IPS-18c (cell line): ENCODE measurements around the gene ENDOD1.
"Not testable (repeated sequence)": the region's sequence is repeated elsewhere in the genome, so short reads cannot be mapped to it uniquely, and the experiment has no call there.

Experiments
- H3K4me3 ChIP-seq: 2 replicates; pipeline ENCODE4 v1.7.0; 2013; ENCODE audit warnings: low read depth, mild to moderate bottlenecking, low read length, moderate library complexity; ENCODE audit not compliant: insufficient read depth
- H3K9me3 ChIP-seq: one replicate; pipeline ENCODE4 v1.6.1; 2013; ENCODE audit warnings: mild to moderate bottlenecking, low read length, moderate library complexity; ENCODE audit not compliant: control insufficient read depth, insufficient read depth

The ENDOD1 gene

GRCh38 chr11:95119361-95120060, 29.9 kb downstream of the ENDOD1 start:
- Histone ChIP-seq H3K4me3 (no peak overlapping the region), H3K9me3 (no peaks in the 10 kb centered on the region)

- Histone ChIP-seq H3K9me3 (no peaks in the 10 kb centered on the region), H3K4me3 (no peak overlapping the region)
Observed at GRCh38 chr11:95121698-95122097, 32.1 kb downstream of the ENDOD1 start.

GRCh38 chr11:95123556-95123955, 33.9 kb downstream of the ENDOD1 start:
- H3K9me3 ChIP-seq: no peaks in the 10 kb centered on the region
- H3K4me3 ChIP-seq: no peak overlapping the region

GRCh38 chr11:95128602-95129001, 39.0 kb downstream of the ENDOD1 start:
- Histone ChIP-seq H3K9me3 (no peaks in the 10 kb centered on the region), H3K4me3 (no peak overlapping the region)

GRCh38 chr11:95132956-95133355, 43.3 kb downstream of the ENDOD1 start:
- no peaks in the 10 kb centered on the region for H3K9me3 ChIP-seq
- H3K4me3 ChIP-seq: no peak overlapping the region

GRCh38 chr11:95134491-95134890, 44.8 kb downstream of the ENDOD1 start:
- Histone ChIP-seq H3K4me3 (no peak overlapping the region), H3K9me3 (no peaks in the 10 kb centered on the region)

- no peak overlapping the region for H3K4me3 ChIP-seq
- H3K9me3 ChIP-seq: no peaks in the 10 kb centered on the region
Observed at GRCh38 chr11:95135155-95135554, 45.5 kb downstream of the ENDOD1 start.

- Histone ChIP-seq H3K9me3 (no peaks in the 10 kb centered on the region), H3K4me3 (no peak overlapping the region)
Observed at GRCh38 chr11:95135880-95136279, 46.2 kb downstream of the ENDOD1 start.

- H3K4me3 ChIP-seq, H3K9me3 ChIP-seq: not testable (repeated sequence)
Observed at GRCh38 chr11:95136747-95137146, 47.1 kb downstream of the ENDOD1 start.

- Histone ChIP-seq H3K4me3 (no peak overlapping the region), H3K9me3 (no peaks in the 10 kb centered on the region)
Observed at GRCh38 chr11:95137299-95137698, 47.7 kb downstream of the ENDOD1 start.

GRCh38 chr11:95138448-95138847, 48.8 kb downstream of the ENDOD1 start:
- no peak overlapping the region for H3K4me3 ChIP-seq
- H3K9me3 ChIP-seq: no peaks in the 10 kb centered on the region

GRCh38 chr11:95140397-95141033, 50.9 kb downstream of the ENDOD1 start:
- H3K4me3 ChIP-seq: no peak overlapping the region
- no peaks in the 10 kb centered on the region for H3K9me3 ChIP-seq

- Histone ChIP-seq H3K4me3 (no peak overlapping the region), H3K9me3 (no peaks in the 10 kb centered on the region)
Observed at GRCh38 chr11:95142431-95142830, 52.8 kb downstream of the ENDOD1 start.

- Histone ChIP-seq H3K4me3 (no peak overlapping the region), H3K9me3 (no peaks in the 10 kb centered on the region)
Observed at GRCh38 chr11:95143106-95143681, 53.5 kb downstream of the ENDOD1 start.

GRCh38 chr11:95144313-95145235, 54.9 kb downstream of the ENDOD1 start:
- Histone ChIP-seq H3K4me3 (no peak overlapping the region), H3K9me3 (no peaks in the 10 kb centered on the region)

- no peaks in the 10 kb centered on the region for H3K9me3 ChIP-seq
- no peak overlapping the region for H3K4me3 ChIP-seq
Observed at GRCh38 chr11:95145430-95146060, 55.9 kb downstream of the ENDOD1 start.

GRCh38 chr11:95147364-95147905, 57.8 kb downstream of the ENDOD1 start:
- H3K4me3 ChIP-seq: no peak overlapping the region

More at GRCh38 chr11:95147364-95147905, 57.8 kb downstream of the ENDOD1 start:
- H3K9me3 ChIP-seq: peaks cover 4% of the 10 kb centered on the region
